Esophagus muscularis mucosa (tissue), 4 donors: ENCODE data around the gene NOS1.

ENCODE experiments used
- EP300 ChIP-seq: sonication (generic); formaldehyde crosslinking; IDR thresholded peaks from one replicate; pipeline ENCODE4 v1.6.1; 2017; ENCODE audit warnings: antibody characterized with exemption
- POLR2A ChIP-seq: fragments of 450-650 bp; IDR thresholded peaks from one replicate; pipeline ENCODE4 v1.6.1; 2017; ENCODE audit warnings: antibody characterized with exemption, moderate library complexity, mild to moderate bottlenecking, low read depth
- TF ChIP-seq, protein P1 (sequence below), 3 experiments: fragments of 200-600 bp in 2 of 3; fragments of 450-650 bp in 1 of 3; sonication (generic) in 2 of 3; IDR thresholded peaks; one replicate each; pipeline ENCODE4 v1.5.1; 2017 to 2019; ENCODE audit warnings: antibody characterized with exemption in 3 of 3, mild to moderate bottlenecking in 2 of 3, moderate library complexity in 1 of 3

DNA sequence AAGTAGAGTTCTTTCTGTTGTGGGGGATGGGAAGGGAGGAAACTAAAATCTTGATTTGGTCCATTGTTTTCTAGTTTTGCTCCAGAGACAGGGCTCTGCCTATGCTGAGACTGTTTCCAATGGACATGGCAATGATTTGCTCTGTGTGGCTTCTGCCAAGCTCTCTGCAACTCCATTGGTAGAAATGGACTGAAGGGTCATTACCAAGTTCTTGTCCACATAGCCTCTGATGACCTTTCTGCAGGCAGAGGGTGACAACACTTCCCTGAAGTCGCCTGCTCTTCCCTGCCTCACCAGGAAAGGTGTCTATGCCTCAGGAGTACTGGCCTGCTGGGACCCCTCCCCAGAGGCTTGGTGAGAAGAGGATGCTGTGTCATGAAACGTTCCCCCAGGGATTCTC lies 39.5 kb upstream of the NOS1 start:
- TF ChIP-seq, protein P1, sequence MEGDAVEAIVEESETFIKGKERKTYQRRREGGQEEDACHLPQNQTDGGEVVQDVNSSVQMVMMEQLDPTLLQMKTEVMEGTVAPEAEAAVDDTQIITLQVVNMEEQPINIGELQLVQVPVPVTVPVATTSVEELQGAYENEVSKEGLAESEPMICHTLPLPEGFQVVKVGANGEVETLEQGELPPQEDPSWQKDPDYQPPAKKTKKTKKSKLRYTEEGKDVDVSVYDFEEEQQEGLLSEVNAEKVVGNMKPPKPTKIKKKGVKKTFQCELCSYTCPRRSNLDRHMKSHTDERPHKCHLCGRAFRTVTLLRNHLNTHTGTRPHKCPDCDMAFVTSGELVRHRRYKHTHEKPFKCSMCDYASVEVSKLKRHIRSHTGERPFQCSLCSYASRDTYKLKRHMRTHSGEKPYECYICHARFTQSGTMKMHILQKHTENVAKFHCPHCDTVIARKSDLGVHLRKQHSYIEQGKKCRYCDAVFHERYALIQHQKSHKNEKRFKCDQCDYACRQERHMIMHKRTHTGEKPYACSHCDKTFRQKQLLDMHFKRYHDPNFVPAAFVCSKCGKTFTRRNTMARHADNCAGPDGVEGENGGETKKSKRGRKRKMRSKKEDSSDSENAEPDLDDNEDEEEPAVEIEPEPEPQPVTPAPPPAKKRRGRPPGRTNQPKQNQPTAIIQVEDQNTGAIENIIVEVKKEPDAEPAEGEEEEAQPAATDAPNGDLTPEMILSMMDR (IDR thresholded peaks at IDR 0.05) = no peak
- TF ChIP-seq EP300 (no peak), POLR2A (no peak)
